GM18520 (cell line): ENCODE measurements around the gene ITPRIPL2.

ENCODE experiments used
- ATAC-seq: cut with Tn5 transposase; IDR thresholded peaks from one replicate; pipeline ENCODE4 v1.9.1; 2021; ENCODE audit not compliant: unreplicated experiment

ITPRIPL2 gene

GRCh38 chr16:19140396-19140795 is 26.6 kb downstream of the ITPRIPL2 start:
- ATAC-seq = no peak

- no peak for ATAC-seq
Observed at GRCh38 chr16:19142939-19143598, 29.3 kb downstream of the ITPRIPL2 start.

- no peak for ATAC-seq
Observed at GRCh38 chr16:19143599-19143956, 29.8 kb downstream of the ITPRIPL2 start.

- ATAC-seq = no peak
Observed at GRCh38 chr16:19145010-19145409, 31.2 kb downstream of the ITPRIPL2 start.

- ATAC-seq = no peak
Observed at GRCh38 chr16:19147126-19147525, 33.4 kb downstream of the ITPRIPL2 start.

- ATAC-seq = no peak
Observed at GRCh38 chr16:19147627-19148026, 33.9 kb downstream of the ITPRIPL2 start.

GRCh38 chr16:19148189-19148588 is 34.4 kb downstream of the ITPRIPL2 start:
- no peak for ATAC-seq

GRCh38 chr16:19151310-19151709 is 37.5 kb downstream of the ITPRIPL2 start:
- no peak for ATAC-seq

GRCh38 chr16:19152042-19152441 is 38.3 kb downstream of the ITPRIPL2 start:
- no peak for ATAC-seq

- no peak for ATAC-seq
Observed at GRCh38 chr16:19153876-19154275, 40.1 kb downstream of the ITPRIPL2 start.

- no peak for ATAC-seq
Observed at GRCh38 chr16:19162085-19162484, 48.3 kb downstream of the ITPRIPL2 start.

- ATAC-seq = no peak
Observed at GRCh38 chr16:19163215-19163614, 49.5 kb downstream of the ITPRIPL2 start.

GRCh38 chr16:19164285-19164684 is 50.5 kb downstream of the ITPRIPL2 start:
- no peak for ATAC-seq

GRCh38 chr16:19165101-19165500 is 51.3 kb downstream of the ITPRIPL2 start:
- no peak for ATAC-seq

- ATAC-seq = no peak
Observed at GRCh38 chr16:19166500-19166899, 52.7 kb downstream of the ITPRIPL2 start.

- ATAC-seq = no peak
Observed at GRCh38 chr16:19167710-19168370, 54.1 kb downstream of the ITPRIPL2 start, which contains the start of gene SYT17. SYT17 (plus strand) TSS chr16:19168240; CDS start chr16:19168647, 407 bp downstream.

- no peak for ATAC-seq
Observed at GRCh38 chr16:19168371-19169081, 54.8 kb downstream of the ITPRIPL2 start.

GRCh38 chr16:19169082-19169639 is 55.4 kb downstream of the ITPRIPL2 start:
- no peak for ATAC-seq

GRCh38 chr16:19170043-19170655 is 56.4 kb downstream of the ITPRIPL2 start:
- ATAC-seq = no peak
